RWPE2 (cell line): ENCODE results near the gene PLEKHM3.
"Not testable (repeated sequence)": the region's sequence is repeated elsewhere in the genome, so short reads cannot be mapped to it uniquely, and the experiment has no call there.

Source experiments
- ATAC-seq: fragments of 200-7000 bp; cut with Tn5 transposase; 3 replicates; pipeline ENCODE4 v1.9.1; 2021; ENCODE audit warnings: low read depth
- DNase-seq: peaks from one replicate; pipeline ENCODE4 v3.0.0-alpha.2; 2020; ENCODE audit warnings: low spot score
- H3K27ac ChIP-seq: fragments of 450-650 bp; 2 replicates; pipeline ENCODE4 v1.5.1; 2017; ENCODE audit warnings: mild to moderate bottlenecking; ENCODE audit not compliant: poor library complexity, severe bottlenecking
- H3K27me3 ChIP-seq: fragments of 250-450 bp; sonication (Bioruptor Pico); 2 replicates; pipeline ENCODE4 v1.5.1; 2021; ENCODE audit warnings: mild to moderate bottlenecking, moderate library complexity; ENCODE audit not compliant: insufficient read depth, poor library complexity, severe bottlenecking
- H3K36me3 ChIP-seq: fragments of 250-450 bp; sonication (Bioruptor Pico); 2 replicates; pipeline ENCODE4 v1.5.1; 2020; ENCODE audit warnings: low read depth, mild to moderate bottlenecking, moderate library complexity
- H3K4me1 ChIP-seq: fragments of 250-450 bp; sonication (Bioruptor Pico); 2 replicates; pipeline ENCODE4 v1.5.1; 2021; ENCODE audit warnings: mild to moderate bottlenecking, moderate library complexity; ENCODE audit not compliant: insufficient read depth, poor library complexity, severe bottlenecking
- H3K4me3 ChIP-seq: fragments of 250-450 bp; sonication (Bioruptor Pico); 2 replicates; pipeline ENCODE4 v1.5.1; 2021; ENCODE audit warnings: mild to moderate bottlenecking, moderate library complexity; ENCODE audit not compliant: severe bottlenecking
- H3K9me3 ChIP-seq: fragments of 250-450 bp; sonication (Bioruptor Pico); 2 replicates; pipeline ENCODE4 v1.5.1; 2021; ENCODE audit warnings: mild to moderate bottlenecking, moderate library complexity; ENCODE audit not compliant: severe bottlenecking
- TF ChIP-seq, protein P1 (sequence below): fragments of 450-650 bp; IDR thresholded peaks from one replicate; pipeline ENCODE4 v1.5.1; 2017; ENCODE audit warnings: mild to moderate bottlenecking, moderate library complexity; ENCODE audit not compliant: poor library complexity, severe bottlenecking

Gene PLEKHM3

DNA sequence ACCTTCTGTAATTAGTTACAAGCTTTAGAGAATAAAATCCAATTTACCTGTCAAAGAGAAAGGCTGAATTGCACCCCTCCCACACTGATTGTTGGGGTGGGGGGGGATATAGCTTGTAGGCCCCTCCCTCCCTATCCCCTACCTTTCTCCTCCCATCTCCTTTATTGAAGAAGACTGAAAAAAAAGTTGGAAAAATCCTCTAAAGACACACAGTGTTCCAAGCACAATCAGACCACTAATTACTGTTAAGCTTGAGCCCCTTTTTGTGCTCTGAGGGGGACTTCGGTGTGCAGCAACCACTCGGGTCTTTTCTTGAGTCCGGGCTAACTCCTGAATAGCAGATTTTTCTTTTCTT is 212.6 kb downstream of the PLEKHM3 start:
- TF ChIP-seq, protein P1, sequence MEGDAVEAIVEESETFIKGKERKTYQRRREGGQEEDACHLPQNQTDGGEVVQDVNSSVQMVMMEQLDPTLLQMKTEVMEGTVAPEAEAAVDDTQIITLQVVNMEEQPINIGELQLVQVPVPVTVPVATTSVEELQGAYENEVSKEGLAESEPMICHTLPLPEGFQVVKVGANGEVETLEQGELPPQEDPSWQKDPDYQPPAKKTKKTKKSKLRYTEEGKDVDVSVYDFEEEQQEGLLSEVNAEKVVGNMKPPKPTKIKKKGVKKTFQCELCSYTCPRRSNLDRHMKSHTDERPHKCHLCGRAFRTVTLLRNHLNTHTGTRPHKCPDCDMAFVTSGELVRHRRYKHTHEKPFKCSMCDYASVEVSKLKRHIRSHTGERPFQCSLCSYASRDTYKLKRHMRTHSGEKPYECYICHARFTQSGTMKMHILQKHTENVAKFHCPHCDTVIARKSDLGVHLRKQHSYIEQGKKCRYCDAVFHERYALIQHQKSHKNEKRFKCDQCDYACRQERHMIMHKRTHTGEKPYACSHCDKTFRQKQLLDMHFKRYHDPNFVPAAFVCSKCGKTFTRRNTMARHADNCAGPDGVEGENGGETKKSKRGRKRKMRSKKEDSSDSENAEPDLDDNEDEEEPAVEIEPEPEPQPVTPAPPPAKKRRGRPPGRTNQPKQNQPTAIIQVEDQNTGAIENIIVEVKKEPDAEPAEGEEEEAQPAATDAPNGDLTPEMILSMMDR, result no peak
- no peak overlapping the region for H3K27ac ChIP-seq

DNA sequence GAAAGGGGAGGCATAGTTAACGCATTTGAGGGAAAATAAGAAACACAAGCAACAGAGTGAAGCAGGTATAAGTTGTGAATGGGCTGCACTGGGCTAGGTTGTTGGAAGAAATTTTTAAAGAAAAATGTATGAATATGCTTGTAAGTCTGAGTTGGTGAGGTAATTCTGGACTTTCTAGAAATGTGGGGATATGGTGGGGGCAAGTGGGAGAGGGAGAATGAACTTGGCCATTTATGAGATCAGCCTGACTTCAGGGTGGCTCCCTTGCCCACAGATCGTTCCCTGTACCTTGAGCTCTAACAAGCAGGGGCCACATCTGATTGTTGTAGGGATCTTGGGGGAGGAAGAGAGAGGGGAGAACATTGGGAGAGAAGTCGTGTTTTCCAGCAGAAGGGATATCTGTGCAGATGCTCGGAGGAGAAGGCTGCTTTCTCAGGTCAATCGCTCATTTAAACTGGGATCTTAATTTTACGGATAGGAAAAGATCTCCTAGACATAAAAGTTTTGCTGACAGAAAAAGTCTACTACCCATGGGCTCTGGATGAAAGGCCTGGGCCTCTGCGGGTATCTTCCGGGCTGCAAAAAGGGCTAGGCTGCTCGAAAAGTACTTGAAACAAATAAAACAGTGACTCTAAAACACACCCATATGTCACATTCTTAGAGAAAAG is 213.1 kb downstream of the PLEKHM3 start:
- Histone ChIP-seq H3K27me3 (no peaks in the 10 kb centered on the region), H3K36me3 (no peaks in the 10 kb centered on the region), H3K4me3 (no peak overlapping the region), H3K4me1 (peaks cover 17% of the 10 kb centered on the region), H3K27ac (peak overlapping the region; percentile 48), H3K9me3 (no peaks in the 10 kb centered on the region)
- TF ChIP-seq, protein P1, result no peak
- ATAC-seq (no peak), DNase-seq (no peak)

More for the DNA sequence above, 212.6 kb downstream of the PLEKHM3 start:
- Histone ChIP-seq H3K4me3 (no peak overlapping the region), H3K4me1 (peaks cover 17% of the 10 kb centered on the region), H3K36me3 (no peaks in the 10 kb centered on the region), H3K9me3 (no peaks in the 10 kb centered on the region), H3K27me3 (no peaks in the 10 kb centered on the region)
- DNase-seq, result no peak
- ATAC-seq, result no peak

DNA sequence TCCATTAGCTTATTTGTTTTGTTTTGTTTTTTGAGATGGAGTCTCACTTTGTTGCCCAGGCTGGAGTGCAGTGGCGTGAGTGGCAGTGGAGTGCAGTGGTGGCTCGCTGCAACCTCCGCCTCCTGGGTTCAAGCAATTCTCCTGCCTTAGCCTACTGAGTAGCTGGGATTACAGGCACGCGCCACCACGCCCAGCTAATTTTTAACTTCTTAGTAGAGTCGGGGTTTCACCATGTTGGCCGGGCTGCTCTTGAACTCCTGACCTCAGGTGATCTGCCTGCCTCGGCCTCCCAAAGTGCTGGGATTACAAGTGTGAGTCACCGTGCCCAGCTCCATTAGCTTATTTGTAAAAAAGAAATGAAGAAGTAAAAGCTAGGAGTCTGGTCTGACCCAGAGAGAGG is 213.7 kb downstream of the PLEKHM3 start:
- H3K4me1 ChIP-seq, result peaks cover 18% of the 10 kb centered on the region
- peak overlapping the region; percentile 48 for H3K27ac ChIP-seq
- not testable (repeated sequence) for H3K36me3 ChIP-seq, H3K9me3 ChIP-seq, DNase-seq, H3K4me3 ChIP-seq, H3K27me3 ChIP-seq, ATAC-seq

DNA sequence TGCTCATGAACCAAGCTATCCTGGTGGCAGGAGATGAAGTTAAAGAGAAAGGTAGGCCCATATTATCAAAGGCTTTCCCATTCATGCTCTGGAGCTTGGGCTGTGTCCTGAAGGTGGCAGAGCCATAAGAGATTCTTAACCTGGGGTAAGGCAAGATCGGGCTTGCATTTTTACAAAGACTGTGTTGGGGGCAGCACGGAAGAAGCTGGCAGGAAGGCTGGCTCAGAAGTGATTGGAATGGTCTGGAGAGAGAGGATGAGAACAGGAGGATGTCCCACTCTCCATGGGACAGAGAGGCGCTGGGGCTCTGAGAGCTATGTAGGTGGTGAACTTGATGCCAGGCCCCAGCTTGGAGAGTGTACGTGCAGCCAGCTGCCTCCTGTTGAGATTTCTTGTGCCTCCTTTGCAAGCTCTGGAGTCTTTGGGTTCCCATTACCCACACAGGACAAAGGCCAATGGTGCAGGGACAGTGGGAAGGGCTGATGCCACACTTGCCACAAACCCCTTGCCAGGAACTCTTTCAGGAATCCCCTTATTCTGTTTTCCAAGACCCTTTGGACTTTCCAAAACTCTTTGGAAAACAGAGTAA is 215.0 kb downstream of the PLEKHM3 start:
- peak; percentile 16; the same call in 2 of the 3 replicates for ATAC-seq
- DNase-seq, result no peak
- Histone ChIP-seq H3K27ac (peak overlapping the region; percentile 48), H3K4me1 (peaks cover 31% of the 10 kb centered on the region), H3K27me3 (no peaks in the 10 kb centered on the region), H3K36me3 (no peaks in the 10 kb centered on the region), H3K9me3 (no peaks in the 10 kb centered on the region), H3K4me3 (no peak overlapping the region)
- TF ChIP-seq, protein P1, result no peak

DNA sequence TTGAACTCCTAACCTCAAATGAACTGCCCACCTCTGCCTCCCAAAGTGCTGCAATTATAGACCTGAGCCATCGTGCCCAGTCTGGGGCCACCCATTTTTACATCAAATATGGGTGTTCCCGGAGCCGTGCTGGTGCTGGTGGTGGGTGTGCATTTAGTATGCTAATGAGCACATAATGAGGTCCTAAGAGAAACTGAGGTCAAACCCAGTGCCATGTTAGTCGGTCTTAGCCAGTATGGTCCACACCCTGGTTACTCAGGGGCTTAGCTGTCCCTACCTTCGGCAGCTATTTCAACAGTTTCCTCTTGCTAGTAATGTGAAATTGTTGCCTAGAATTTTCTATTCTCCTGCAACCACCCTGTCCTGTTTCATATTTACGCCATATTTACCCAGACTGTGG is 217.2 kb downstream of the PLEKHM3 start:
- no peak for DNase-seq
- Histone ChIP-seq H3K4me3 (no peak overlapping the region), H3K4me1 (peaks cover 32% of the 10 kb centered on the region), H3K9me3 (no peaks in the 10 kb centered on the region), H3K27me3 (no peaks in the 10 kb centered on the region), H3K27ac (no peak overlapping the region), H3K36me3 (no peaks in the 10 kb centered on the region)
- ATAC-seq, result no peak
- TF ChIP-seq, protein P1, result no peak
